HT1080 (cell line): ENCODE data around the gene ATP9B. TPM values are rescaled to one million over a fixed set of nuclear protein-coding genes. Genes with fewer than 3 reads are reported as not detected.
A peak's percentile ranks its signal among the peaks of the same experiment; 100 is the strongest.

ENCODE experiments used
- DNase-seq: peaks from one replicate; pipeline ENCODE4 v3.0.0-alpha.2; 2015; ENCODE audit warnings: low read depth
- total RNA-seq: library from RNA; depleted of rRNA; stranded (reverse); fragments of >200 nt; shearing (Covaris generic); gene quantifications from 2 replicates; pipeline ENCODE4 v1.2.3, GENCODE V29; 2014

ATP9B gene
- total RNA-seq, 1 experiment from 2014 or later = 9.9 TPM

GRCh38 chr18:79379251-79379905 lies 310.2 kb downstream of the ATP9B start:
- DNase-seq = no peak

GRCh38 chr18:79379931-79380815 lies 311.0 kb downstream of the ATP9B start:
- no peak for DNase-seq

- peak; percentile 22 for DNase-seq
Measured at GRCh38 chr18:79380816-79381806, 311.9 kb downstream of the ATP9B start.

GRCh38 chr18:79381811-79382311 lies 312.7 kb downstream of the ATP9B start:
- no peak for DNase-seq

- no peak for DNase-seq
Measured at GRCh38 chr18:79382681-79383387, 313.6 kb downstream of the ATP9B start.

- no peak for DNase-seq
Measured at GRCh38 chr18:79383388-79384056, 314.3 kb downstream of the ATP9B start.

- DNase-seq = no peak
Measured at GRCh38 chr18:79384151-79384807, 315.1 kb downstream of the ATP9B start.

GRCh38 chr18:79384834-79385233 lies 315.6 kb downstream of the ATP9B start:
- DNase-seq = no peak

GRCh38 chr18:79385326-79385707 lies 316.1 kb downstream of the ATP9B start:
- no peak for DNase-seq

- no peak for DNase-seq
Measured at GRCh38 chr18:79385708-79386341, 316.6 kb downstream of the ATP9B start.

- DNase-seq = no peak
Measured at GRCh38 chr18:79386547-79386946, 317.4 kb downstream of the ATP9B start.

GRCh38 chr18:79387214-79387613 lies 318.0 kb downstream of the ATP9B start:
- DNase-seq = no peak

- DNase-seq = no peak
Measured at GRCh38 chr18:79387615-79388014, 318.4 kb downstream of the ATP9B start.

GRCh38 chr18:79388043-79388442 lies 318.8 kb downstream of the ATP9B start:
- DNase-seq = no peak

GRCh38 chr18:79389689-79390088 lies 320.5 kb downstream of the ATP9B start:
- DNase-seq = no peak

- DNase-seq = no peak
Measured at GRCh38 chr18:79392226-79392625, 323.0 kb downstream of the ATP9B start.

GRCh38 chr18:79393181-79393634 lies 324.0 kb downstream of the ATP9B start:
- DNase-seq = no peak

GRCh38 chr18:79393635-79394533 lies 324.7 kb downstream of the ATP9B start:
- DNase-seq = peak; percentile 69
